Endodermal cell (in vitro differentiated cells): ENCODE results near the gene TNP2. TPM values are rescaled to one million over a fixed set of nuclear protein-coding genes. Genes with fewer than 3 reads are reported as not detected.

ENCODE experiments used
- DNase-seq: peaks from one replicate; pipeline ENCODE4 v3.0.0-alpha.2; 2017
- H3K27ac ChIP-seq: 2 replicates; pipeline ENCODE4 v1.5.1; 2013; ENCODE audit warnings: mild to moderate bottlenecking, low read depth, low read length, moderate library complexity
- H3K27me3 ChIP-seq: 2 replicates; pipeline ENCODE4 v1.6.1; 2013; ENCODE audit warnings: mild to moderate bottlenecking, low read length, moderate library complexity; ENCODE audit not compliant: insufficient read depth, control insufficient read depth, poor library complexity, severe bottlenecking
- H3K36me3 ChIP-seq: 2 replicates; pipeline ENCODE4 v1.7.0; 2013; ENCODE audit warnings: mild to moderate bottlenecking, low read length, moderate library complexity; ENCODE audit not compliant: control insufficient read depth, insufficient read depth
- H3K4me1 ChIP-seq: one replicate; pipeline ENCODE4 v1.7.0; 2013; ENCODE audit warnings: low read length; ENCODE audit not compliant: control insufficient read depth, insufficient read depth
- H3K4me3 ChIP-seq: 2 replicates; pipeline ENCODE4 v1.5.1; 2013; ENCODE audit warnings: mild to moderate bottlenecking, low read length, moderate library complexity
- H3K9ac ChIP-seq: 2 replicates; pipeline ENCODE4 v1.6.1; 2013; ENCODE audit warnings: mild to moderate bottlenecking, low read length, moderate library complexity; ENCODE audit not compliant: poor library complexity, severe bottlenecking; ENCODE audit errors: extremely low read depth
- H3K9me3 ChIP-seq: 2 replicates; pipeline ENCODE4 v1.6.1; 2013; ENCODE audit warnings: mild to moderate bottlenecking, low read length, moderate library complexity; ENCODE audit not compliant: control insufficient read depth
- H3K27ac Mint-ChIP-seq: 2 replicates; pipeline ENCODE4 v1.8.0; 2020; ENCODE audit warnings: mixed read lengths
- H3K27me3 Mint-ChIP-seq: 2 replicates; pipeline ENCODE4 v1.8.0; 2021; ENCODE audit warnings: mild to moderate bottlenecking, mixed read lengths; ENCODE audit not compliant: insufficient read depth
- H3K36me3 Mint-ChIP-seq: 2 replicates; pipeline ENCODE4 v1.8.0; 2020; ENCODE audit warnings: low read depth, mixed read lengths
- H3K4me1 Mint-ChIP-seq: 2 replicates; pipeline ENCODE4 v1.8.0; 2020; ENCODE audit warnings: mixed read lengths
- H3K4me3 Mint-ChIP-seq: 2 replicates; pipeline ENCODE4 v1.8.0; 2020; ENCODE audit warnings: mild to moderate bottlenecking, moderate library complexity, mixed read lengths
- H3K9me3 Mint-ChIP-seq: 2 replicates; pipeline ENCODE4 v1.8.0; 2020; ENCODE audit warnings: mild to moderate bottlenecking, mixed read lengths
- WGBS, 2 experiments: methylation state at CpG; one replicate each; pipeline versions ENCODE4 v1.1.5 to v1.1.7; 2013; ENCODE audit warnings: missing lambda C conversion rate in 2 of 2, mixed read lengths in 1 of 2; ENCODE audit not compliant: insufficient coverage in 1 of 2, insufficient read length in 1 of 2; 5-methylcytosine and 5-hydroxymethylcytosine counted together
- total RNA-seq, 2 donors: library from RNA; stranded (reverse); fragmentation: NEBNext Ultra II Directional in 1 of 2; extraction: Animal tissue kit (Norgen Biotek cat#: 25700) in 1 of 2; gene quantifications; 2 replicates in 1 of 2; 3 replicates in 1 of 2; pipeline ENCODE4 v1.2.1, GENCODE V29; 2021
- TF ChIP-seq, protein P1 (sequence below): fragments of 200-600 bp; sonication (generic); conservative IDR thresholded peaks from 2 replicates; pipeline ENCODE4 v1.5.0; 2021; ENCODE audit warnings: antibody characterized with exemption, mild to moderate bottlenecking

Gene TNP2
- total RNA-seq, 2 donors from 2014 or later = not detected

DNA sequence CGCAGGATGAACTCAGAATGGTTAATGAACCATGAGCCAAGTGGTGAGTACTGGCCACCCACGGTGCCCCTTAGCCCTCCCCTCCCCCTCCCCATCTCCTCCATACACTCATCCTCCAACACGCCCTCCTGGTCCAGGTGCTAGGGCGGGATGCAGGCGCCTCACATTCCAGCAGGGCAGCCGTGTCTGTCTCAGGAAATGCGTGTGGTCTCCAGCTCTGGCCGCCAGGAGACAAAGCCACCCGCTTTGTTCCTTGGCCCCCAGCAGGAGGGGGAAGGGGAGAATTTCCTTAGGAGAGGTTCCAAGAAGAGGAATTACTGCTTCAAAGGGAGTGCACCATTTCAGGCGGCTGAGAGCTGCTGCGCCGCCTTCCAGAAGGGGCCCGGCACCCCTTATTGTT lies 46.4 kb upstream of the TNP2 start:
- no peaks in the 10 kb centered on the region for H3K9me3 ChIP-seq
- H3K27me3 ChIP-seq = no peaks in the 10 kb centered on the region
- Mint-ChIP-seq H3K4me1 (peaks cover 21% of the 10 kb centered on the region), H3K4me3 (no peak overlapping the region), H3K36me3 (no peaks in the 10 kb centered on the region), H3K9me3 (no peaks in the 10 kb centered on the region), H3K27ac (no peak overlapping the region), H3K27me3 (peaks cover 10% of the 10 kb centered on the region)
- 34 to 36% methylated on average over 7 to 13 of the region's 13 CpGs for WGBS, 2 experiments
- H3K9ac ChIP-seq = no peak overlapping the region
- TF ChIP-seq, protein P1, sequence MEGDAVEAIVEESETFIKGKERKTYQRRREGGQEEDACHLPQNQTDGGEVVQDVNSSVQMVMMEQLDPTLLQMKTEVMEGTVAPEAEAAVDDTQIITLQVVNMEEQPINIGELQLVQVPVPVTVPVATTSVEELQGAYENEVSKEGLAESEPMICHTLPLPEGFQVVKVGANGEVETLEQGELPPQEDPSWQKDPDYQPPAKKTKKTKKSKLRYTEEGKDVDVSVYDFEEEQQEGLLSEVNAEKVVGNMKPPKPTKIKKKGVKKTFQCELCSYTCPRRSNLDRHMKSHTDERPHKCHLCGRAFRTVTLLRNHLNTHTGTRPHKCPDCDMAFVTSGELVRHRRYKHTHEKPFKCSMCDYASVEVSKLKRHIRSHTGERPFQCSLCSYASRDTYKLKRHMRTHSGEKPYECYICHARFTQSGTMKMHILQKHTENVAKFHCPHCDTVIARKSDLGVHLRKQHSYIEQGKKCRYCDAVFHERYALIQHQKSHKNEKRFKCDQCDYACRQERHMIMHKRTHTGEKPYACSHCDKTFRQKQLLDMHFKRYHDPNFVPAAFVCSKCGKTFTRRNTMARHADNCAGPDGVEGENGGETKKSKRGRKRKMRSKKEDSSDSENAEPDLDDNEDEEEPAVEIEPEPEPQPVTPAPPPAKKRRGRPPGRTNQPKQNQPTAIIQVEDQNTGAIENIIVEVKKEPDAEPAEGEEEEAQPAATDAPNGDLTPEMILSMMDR = peak; percentile 73
- no peaks in the 10 kb centered on the region for H3K36me3 ChIP-seq
- no peaks in the 10 kb centered on the region for H3K4me1 ChIP-seq
- DNase-seq = peak; percentile 97
- H3K27ac ChIP-seq = no peak overlapping the region
- H3K4me3 ChIP-seq = no peak overlapping the region

DNA sequence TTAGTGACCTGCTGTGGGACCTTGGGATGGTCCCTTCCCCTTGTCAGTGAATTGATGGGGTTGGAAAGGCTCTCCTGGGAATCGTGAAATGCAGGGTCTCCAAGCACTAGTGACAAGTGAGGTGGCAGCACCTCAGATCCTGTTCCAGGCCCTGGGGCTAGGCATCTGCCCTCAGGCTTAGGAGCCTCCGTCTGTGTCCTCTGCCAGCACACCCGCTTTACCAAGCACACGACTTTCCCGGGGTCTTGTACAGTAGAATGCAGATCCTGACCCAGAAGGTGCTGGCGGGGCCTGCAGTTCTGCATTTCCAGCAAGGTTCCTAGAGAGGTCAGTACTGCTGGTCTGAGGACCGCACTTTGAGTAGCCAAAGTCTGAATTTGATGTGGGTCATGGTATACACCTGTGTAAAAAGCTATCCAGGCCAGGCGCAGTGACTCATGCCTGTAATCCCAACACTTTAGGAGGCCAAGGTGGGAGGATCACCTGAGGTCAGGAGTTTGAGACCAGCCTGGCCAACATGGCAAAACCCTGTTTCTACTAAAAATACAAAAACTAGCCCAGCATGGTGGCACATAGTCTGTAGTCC lies 45.3 kb upstream of the TNP2 start:
- Histone ChIP-seq H3K4me3 (no peak overlapping the region), H3K27ac (no peak overlapping the region), H3K27me3 (no peaks in the 10 kb centered on the region), H3K36me3 (no peaks in the 10 kb centered on the region), H3K4me1 (no peaks in the 10 kb centered on the region), H3K9me3 (no peaks in the 10 kb centered on the region), H3K9ac (no peak overlapping the region)
- no peak for DNase-seq
- peaks cover 21% of the 10 kb centered on the region for H3K4me1 Mint-ChIP-seq
- WGBS, 2 experiments = 89 to 92% methylated on average over 5 to 8 of the region's 8 CpGs
- peak overlapping the region; percentile 30 for H3K27ac Mint-ChIP-seq
- H3K36me3 Mint-ChIP-seq = no peaks in the 10 kb centered on the region
- no peaks in the 10 kb centered on the region for H3K9me3 Mint-ChIP-seq
- TF ChIP-seq, protein P1 = no peak
- no peak overlapping the region for H3K4me3 Mint-ChIP-seq
- H3K27me3 Mint-ChIP-seq = peaks cover 10% of the 10 kb centered on the region

DNA sequence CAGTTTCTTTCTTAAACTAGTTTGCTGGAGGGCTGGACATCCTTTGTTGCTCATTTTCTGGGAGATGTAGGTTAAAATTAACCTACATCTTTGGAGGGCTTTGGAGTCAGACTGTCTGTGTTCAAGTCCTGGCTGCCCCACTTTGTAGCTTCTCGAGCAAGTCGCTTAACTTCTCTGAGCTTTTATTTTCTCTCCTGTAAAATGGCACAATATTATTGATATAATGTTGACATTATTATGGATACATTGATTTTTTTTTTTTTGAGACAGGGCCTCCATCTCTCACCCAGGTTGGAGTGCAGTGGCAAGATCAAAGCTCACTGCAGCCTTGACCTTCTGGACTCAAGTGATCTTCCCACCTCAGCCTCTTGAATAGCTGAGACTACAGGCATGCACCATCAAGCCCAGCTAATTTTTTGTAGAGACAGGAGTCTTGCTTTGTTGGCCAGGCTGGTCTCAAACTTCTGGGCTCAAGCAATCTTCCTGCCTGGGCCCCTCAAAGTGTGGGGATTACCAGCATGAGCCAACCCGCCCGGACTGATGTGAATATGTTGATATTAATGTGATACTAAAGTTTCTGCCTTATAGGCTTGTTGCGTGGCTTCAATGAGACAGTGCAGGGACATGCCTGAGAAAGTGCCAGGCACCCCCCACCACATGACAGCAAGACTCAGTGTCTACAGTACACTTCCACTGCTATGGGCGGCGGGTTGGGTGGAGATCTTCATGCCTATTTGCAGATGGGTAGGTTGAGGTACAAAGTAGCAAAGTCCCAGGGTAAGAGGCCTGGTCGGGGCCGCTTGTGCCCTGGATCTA lies 44.6 kb upstream of the TNP2 start:
- no peaks in the 10 kb centered on the region for H3K36me3 Mint-ChIP-seq
- Histone ChIP-seq H3K27ac (no peak overlapping the region), H3K9ac (no peak overlapping the region), H3K9me3 (no peaks in the 10 kb centered on the region), H3K36me3 (no peaks in the 10 kb centered on the region), H3K4me1 (no peaks in the 10 kb centered on the region), H3K27me3 (no peaks in the 10 kb centered on the region), H3K4me3 (no peak overlapping the region)
- H3K4me3 Mint-ChIP-seq = no peak overlapping the region
- peaks cover 10% of the 10 kb centered on the region for H3K27me3 Mint-ChIP-seq
- WGBS, 2 experiments = 91 to 98% methylated on average over 5 to 9 of the region's 9 CpGs
- TF ChIP-seq, protein P1 = no peak
- no peak for DNase-seq
- H3K27ac Mint-ChIP-seq = peak overlapping the region; percentile 72
- H3K4me1 Mint-ChIP-seq = peaks cover 21% of the 10 kb centered on the region
- H3K9me3 Mint-ChIP-seq = no peaks in the 10 kb centered on the region
